GM12874 (cell line): ENCODE data around the gene ZBTB7C.

Experiments used
- TF ChIP-seq, protein P1 (sequence below): IDR thresholded peaks from 2 replicates; pipeline ENCODE4 v1.5.1; 2011; ENCODE audit warnings: low read depth, mild to moderate bottlenecking, control low read depth, low read length, moderate library complexity; ENCODE audit not compliant: insufficient read depth

ZBTB7C gene

DNA sequence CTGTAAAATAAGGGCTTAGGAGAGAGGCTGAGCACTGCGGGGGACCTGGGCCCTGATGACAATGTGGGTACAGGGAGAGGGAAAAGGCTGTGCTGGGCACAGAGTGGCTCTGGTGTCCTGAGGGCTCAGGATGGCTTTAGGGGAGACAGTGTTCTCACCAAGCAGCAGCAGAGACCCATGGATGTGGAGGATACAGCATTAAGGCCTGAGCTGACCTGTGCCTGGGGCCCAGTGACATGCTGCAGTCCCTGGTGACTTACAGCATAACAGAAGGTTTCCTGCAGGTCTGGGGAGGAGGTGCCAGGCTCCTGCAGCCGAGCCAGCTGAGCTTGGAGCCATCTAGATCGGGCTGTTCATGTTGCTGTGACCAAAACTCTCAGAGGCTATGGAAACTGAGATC lies 287.4 kb downstream of the ZBTB7C start:
- TF ChIP-seq, protein P1, sequence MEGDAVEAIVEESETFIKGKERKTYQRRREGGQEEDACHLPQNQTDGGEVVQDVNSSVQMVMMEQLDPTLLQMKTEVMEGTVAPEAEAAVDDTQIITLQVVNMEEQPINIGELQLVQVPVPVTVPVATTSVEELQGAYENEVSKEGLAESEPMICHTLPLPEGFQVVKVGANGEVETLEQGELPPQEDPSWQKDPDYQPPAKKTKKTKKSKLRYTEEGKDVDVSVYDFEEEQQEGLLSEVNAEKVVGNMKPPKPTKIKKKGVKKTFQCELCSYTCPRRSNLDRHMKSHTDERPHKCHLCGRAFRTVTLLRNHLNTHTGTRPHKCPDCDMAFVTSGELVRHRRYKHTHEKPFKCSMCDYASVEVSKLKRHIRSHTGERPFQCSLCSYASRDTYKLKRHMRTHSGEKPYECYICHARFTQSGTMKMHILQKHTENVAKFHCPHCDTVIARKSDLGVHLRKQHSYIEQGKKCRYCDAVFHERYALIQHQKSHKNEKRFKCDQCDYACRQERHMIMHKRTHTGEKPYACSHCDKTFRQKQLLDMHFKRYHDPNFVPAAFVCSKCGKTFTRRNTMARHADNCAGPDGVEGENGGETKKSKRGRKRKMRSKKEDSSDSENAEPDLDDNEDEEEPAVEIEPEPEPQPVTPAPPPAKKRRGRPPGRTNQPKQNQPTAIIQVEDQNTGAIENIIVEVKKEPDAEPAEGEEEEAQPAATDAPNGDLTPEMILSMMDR: no peak

DNA sequence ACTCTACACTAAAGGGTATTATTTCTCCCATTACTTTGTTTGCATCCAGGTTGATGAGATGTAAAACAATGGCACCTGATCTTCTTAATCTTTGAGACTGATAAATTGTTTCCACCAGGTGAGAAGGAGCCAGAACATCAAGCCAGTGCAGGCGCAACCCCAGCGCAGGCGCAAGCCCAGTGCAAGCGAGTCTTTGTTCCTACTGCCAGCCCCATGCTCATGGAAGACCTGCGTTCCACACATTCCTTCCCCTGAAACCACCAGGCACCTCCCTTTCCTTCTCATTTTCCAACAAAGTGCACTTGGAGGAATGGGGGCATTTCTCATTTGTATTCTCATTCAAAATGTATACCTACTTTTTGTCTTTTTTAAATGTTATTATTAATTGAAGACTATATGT lies 290.0 kb downstream of the ZBTB7C start:
- TF ChIP-seq, protein P1: no peak

DNA sequence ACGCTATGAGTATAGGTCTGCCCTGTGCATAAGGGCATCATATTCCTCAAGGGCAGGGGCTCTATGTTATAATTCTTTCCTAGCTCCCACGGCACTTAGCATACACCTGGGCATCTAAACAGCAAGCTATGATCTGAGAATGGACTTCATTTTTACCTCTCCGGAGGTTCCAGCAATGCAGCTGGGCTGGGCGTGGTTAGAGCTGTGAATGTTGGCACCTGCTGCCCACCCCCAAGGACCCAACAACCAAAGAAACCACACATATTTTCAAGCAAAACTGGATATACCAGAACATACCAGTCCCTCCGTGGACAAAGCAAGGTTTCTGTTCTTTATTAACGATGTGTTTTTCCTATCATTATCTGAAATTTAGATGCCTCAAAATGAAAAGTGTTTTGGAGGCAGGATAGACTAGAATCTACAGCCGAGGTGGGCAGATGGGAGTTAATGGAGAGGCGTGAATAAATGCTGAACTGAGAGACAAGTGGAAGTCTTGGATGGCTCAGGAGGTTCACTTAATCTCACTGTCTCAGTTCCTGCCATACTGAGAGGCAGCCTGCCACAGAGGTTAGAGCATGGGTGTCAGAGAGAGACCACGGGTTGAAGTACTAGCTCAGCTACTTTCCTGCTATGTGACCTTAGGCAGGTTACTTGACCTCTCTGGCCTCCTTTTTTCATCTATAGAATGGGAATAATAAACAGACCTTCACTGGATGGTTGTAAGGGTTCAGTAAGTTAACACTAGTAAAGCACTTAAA lies 292.1 kb downstream of the ZBTB7C start:
- TF ChIP-seq, protein P1: no peak

DNA sequence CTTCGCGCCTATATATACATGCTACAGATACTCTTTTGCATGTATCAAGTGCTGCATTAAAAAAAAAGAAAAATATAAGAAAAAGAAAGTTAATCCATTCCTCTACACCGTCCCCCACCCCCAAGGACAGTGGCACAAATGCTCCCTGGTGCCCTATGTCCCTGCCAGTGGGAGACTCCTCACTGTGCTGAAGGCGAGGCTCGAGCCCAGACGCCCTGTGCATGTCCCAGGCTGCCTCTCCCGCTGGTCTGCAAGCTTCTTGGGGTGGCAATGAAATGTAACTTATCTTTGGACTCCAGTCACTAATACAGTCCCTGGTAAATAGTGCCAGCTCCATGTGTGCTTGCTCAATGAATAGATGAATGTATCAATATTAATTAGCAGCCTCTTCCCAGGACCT lies 293.2 kb downstream of the ZBTB7C start:
- TF ChIP-seq, protein P1: no peak

DNA sequence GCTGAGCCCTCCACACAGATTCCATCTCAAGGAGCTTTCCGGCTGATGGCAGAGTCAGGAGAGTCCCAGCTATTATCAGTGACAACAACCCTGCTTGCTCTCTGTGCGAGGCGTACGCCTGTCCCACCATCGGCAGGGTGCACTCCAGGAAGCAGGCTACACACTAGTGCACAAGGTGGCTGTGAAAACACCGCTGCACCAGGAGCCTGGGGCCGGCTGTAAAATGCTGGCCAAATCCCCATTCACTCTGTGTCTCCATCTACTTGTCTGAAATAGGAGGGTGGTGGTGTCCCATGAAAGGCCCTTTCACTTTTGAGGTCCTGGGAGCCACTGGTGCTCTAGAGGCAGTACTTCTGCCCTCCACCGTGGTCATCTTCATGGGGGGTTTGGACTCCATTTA lies 295.5 kb downstream of the ZBTB7C start:
- TF ChIP-seq, protein P1: no peak

DNA sequence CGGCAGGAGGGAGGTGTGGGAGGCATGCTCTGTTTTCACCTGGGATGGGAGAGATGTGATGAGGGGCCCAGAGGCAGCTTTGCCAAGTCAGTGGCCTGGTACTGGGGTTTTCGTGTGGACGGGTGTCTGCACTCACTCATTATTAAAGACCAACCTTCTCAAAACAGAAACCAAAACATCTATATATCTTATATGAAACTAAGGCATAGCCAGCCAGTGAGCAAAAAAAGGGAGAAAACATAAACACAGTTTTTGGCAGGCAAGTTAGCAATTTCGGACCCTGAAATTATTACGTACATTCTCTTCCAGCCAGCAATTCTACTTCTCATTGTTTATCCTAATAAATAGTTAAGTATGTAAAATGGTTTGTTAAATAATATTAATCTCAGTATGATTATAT lies 297.6 kb downstream of the ZBTB7C start:
- TF ChIP-seq, protein P1: no peak

DNA sequence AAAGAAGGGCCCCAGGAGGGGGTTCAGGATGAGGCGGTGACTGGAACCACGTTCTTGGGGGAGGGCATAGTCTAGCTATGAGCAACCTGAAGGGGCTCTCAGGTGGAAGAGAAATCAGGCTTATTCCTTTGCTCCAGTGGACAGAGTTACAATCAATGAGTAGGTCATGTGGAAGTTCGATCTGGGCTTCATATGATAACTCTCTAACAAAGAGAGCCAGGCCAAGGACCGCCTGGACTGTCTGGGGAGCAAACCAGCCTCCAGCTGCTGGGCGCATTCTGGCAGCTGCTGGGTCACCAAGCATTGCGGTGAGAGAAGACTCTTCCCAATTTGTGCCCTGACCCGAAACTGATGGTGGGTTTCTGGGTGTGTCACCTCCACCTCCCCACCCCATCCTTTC lies 298.4 kb downstream of the ZBTB7C start:
- TF ChIP-seq, protein P1: no peak
